AG04449 (cell line): Measurements from ENCODE around the gene RALB.
A peak's percentile ranks its signal among the peaks of the same experiment; 100 is the strongest.

Experiments used
- CTCF ChIA-PET: fragments of 350-600 bp; formaldehyde crosslinking; extraction: SDS; loops from one replicate; lab custom pipeline; 2021; ENCODE audit warnings: antibody characterized with exemption; lab: Yijun Ruan, JAX
- POLR2A ChIA-PET: fragments of 400-600, 350-600 bp; formaldehyde crosslinking; extraction: SDS; loops from one replicate; lab custom pipeline; 2020; ENCODE audit warnings: antibody characterized with exemption, inconsistent platforms; lab: Yijun Ruan, JAX
- DNase-seq: peaks from one replicate; pipeline ENCODE4 v3.0.0-alpha.2; 2010; ENCODE audit warnings: low read depth, low spot score
- H3K4me3 ChIP-seq: 2 replicates; pipeline ENCODE4 v1.5.1; 2011; ENCODE audit warnings: low read depth, mild to moderate bottlenecking, control low read depth, low read length
- CTCF ChIP-seq: IDR thresholded peaks from one replicate; pipeline ENCODE4 v1.5.1; 2011; ENCODE audit warnings: mild to moderate bottlenecking, moderate library complexity, low read length, control low read depth, inconsistent platforms; ENCODE audit not compliant: insufficient read depth; ENCODE audit errors: missing control alignments

Gene RALB

GRCh38 chr2:120238728-120239487, 13.7 kb upstream of the RALB start:
- no peak for TF ChIP-seq CTCF
- ChIA-PET POLR2A (interaction anchor here (1.6 kb wide), 1 partner anchor 14 kb away, joined by 13 read pairs; the partner anchor contains the start of gene RALB), CTCF (interaction anchor here (2.1 to 2.4 kb wide), 2 partner anchors 12 to 74 kb away, joined by 6 to 16 read pairs; partner anchors contain the start of gene RALB)
- no peak overlapping the region for H3K4me3 ChIP-seq
- DNase-seq = no peak

- no peak for TF ChIP-seq CTCF
- DNase-seq = peak; percentile 36
- ChIA-PET CTCF (interaction anchor here (0.6 to 2.4 kb wide), 7 partner anchors 11 to 441 kb away, joined by 3 to 16 read pairs (median 4); partner anchors contain the start of gene RALB), POLR2A (interaction anchor here (0.6 to 1.6 kb wide), 3 partner anchors 12 to 16 kb away, joined by 3 to 13 read pairs (median 6); partner anchors contain the start of genes RALB and TMEM185B)
- no peak overlapping the region for H3K4me3 ChIP-seq
These were observed 13.0 kb upstream of the RALB start for GRCh38 chr2:120239488-120240287.

GRCh38 chr2:120240901-120241429, 11.7 kb upstream of the RALB start:
- H3K4me3 ChIP-seq = no peak overlapping the region
- no peak for DNase-seq
- ChIA-PET CTCF (interaction anchor here (1.3 to 2.4 kb wide), 3 partner anchors 10 to 440 kb away, joined by 4 to 16 read pairs (median 6); partner anchors contain the start of gene RALB), POLR2A (interaction anchor here (1.6 kb wide), 1 partner anchor 12 kb away, joined by 13 read pairs; the partner anchor contains the start of gene RALB)
- TF ChIP-seq CTCF = no peak

GRCh38 chr2:120241684-120242083, 11.0 kb upstream of the RALB start:
- no peak for DNase-seq
- no peak for TF ChIP-seq CTCF
- ChIA-PET CTCF (interaction anchor here (2.4 kb wide), 1 partner anchor 9 kb away, joined by 16 read pairs; the partner anchor contains the start of gene RALB), POLR2A (no interaction called here)
- H3K4me3 ChIP-seq = no peak overlapping the region

GRCh38 chr2:120243211-120243610, 9.4 kb upstream of the RALB start:
- no peak for TF ChIP-seq CTCF
- no peak overlapping the region for H3K4me3 ChIP-seq
- CTCF ChIA-PET = interaction anchor here (1.0 to 1.1 kb wide), 2 partner anchors 9 to 133 kb away, joined by 3 to 4 read pairs; partner anchors contain the start of gene RALB
- no peak for DNase-seq
- POLR2A ChIA-PET = no interaction called here
